HS-5 (cell line): ENCODE data around the gene WDR82.

ENCODE experiments used
- DNase-seq: peaks from one replicate; pipeline ENCODE4 v3.0.0-alpha.2; 2012; ENCODE audit warnings: low read depth

WDR82 gene

DNA sequence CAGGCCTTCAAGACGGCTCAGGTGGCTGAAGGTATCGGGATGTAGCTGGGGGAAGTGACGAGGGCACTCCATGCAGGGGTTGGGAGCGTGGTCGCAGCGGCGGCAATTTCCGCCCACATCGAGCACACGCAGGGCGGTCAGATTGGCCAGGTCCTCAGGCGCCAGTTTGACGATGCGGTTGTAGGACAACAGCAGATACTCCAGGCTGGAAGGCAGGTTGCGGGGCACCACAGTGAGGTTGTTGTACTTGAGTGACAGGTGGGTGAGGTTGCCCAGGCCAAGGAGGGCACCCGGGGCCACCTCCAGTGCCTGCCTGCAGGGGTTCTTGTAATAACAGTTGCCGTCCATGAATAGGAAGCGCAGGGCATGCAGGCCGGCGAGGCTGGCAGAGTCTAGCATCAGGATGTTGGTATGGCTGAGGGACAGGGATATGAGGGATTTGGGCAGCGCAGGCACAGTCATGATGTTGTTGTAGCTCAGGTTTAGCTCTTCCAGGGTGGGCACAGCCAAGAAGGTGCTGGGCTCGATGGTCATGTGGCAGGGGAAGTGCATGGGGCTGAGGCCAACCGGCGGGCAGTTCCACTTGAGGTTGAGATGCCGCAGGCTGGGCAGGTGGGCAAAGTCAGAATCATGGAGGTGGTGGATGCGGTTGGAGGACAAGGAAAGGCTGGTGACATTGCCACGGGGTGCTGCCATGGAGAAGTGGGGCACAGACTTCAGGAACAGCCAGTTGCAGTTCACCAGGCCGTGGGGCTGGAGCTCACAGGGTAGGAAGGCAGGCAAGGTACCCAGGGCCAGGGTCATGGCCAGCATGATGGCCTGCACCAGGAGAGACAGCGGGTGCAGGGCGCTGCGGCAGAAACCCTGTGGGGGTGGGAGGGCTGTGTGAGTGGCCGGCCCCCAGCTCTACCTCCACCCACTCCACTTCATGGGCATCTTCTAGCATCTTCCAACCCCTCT is 54.7 kb downstream of the WDR82 start:
- DNase-seq: no peak

- DNase-seq: no peak
These were observed 55.9 kb downstream of the WDR82 start for GRCh38 chr3:52222319-52223221.

DNA sequence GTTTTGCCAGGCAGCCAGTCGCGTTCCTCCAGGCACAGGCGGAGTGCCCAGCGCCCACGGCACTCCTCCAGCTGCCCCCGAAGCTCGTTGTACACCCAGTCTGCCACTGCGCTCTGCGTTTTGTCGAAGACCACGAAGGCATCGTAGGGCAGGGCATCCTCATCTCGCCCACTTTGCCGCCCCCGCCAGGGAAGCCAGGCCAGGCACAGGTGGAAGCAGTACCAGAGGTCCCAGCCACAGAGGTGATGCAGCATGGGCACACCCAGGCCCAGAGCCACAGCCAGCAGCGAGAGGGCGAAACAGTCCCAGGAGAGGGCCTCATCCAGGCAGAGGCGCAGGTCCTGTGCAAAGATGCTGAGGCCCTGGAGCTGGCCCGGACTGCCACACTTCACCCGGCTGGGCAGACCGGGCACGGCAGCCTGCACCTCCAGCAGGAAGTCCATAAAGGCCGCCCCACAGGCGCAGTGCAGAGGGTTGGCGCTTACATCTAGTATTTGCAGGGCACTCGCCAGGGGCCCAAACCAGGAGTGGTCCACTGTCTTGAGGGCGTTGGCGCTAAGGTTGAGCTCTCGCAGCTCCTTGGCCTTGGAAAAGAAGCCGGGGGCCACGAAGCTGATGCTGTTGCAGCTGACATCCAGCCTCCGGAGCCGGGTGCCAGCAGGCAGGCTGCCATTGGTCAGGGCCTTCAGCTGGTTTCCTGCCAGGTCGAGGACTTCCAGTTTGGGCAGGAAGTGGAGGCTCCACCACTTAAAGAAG is 56.7 kb downstream of the WDR82 start:
- no peak for DNase-seq

- no peak for DNase-seq
These were observed 57.3 kb downstream of the WDR82 start for GRCh38 chr3:52221141-52221562.

- DNase-seq: no peak
These were observed 57.9 kb downstream of the WDR82 start for GRCh38 chr3:52220380-52221026.

- DNase-seq: no peak
These were observed 59.4 kb downstream of the WDR82 start for GRCh38 chr3:52218937-52219650.

DNA sequence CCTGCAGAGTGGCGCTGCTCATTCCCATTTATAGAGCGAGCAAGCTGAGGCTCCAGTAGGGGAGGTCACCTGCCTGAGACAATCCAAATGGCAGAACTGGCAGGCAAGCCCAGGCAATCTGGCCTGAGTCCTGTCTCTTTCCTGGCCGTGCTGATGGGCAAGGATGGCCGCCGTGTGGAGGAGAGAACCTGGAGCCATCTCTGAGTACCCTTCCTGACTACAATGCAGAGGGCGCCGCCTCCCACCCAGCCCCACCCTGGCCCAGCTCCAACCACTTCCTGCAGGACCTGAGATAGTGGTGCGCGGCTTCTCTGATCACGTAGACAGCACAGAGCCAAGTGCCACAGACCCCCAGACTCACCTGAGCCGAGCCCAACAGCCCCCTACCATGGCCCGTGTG is 60.0 kb downstream of the WDR82 start:
- no peak for DNase-seq

DNA sequence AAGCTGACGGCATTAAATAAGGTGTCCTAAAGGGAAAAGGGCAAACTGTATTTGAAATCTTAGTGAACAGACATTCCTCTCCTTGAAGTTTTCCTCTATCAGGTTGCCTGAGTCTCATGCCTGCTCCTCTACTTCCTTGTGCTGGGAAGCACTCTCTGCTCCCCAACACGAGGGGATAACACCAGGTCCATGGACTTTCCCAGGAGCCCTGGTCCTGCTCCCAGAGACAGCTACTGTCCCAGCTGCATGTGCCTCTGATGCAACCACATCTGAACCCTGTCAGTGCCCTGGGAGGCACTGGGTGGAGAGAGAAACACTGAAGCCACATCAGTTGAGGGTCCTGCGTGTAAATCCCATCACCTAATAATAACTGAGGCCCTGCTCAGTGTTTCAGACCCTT is 60.4 kb downstream of the WDR82 start:
- no peak for DNase-seq

DNA sequence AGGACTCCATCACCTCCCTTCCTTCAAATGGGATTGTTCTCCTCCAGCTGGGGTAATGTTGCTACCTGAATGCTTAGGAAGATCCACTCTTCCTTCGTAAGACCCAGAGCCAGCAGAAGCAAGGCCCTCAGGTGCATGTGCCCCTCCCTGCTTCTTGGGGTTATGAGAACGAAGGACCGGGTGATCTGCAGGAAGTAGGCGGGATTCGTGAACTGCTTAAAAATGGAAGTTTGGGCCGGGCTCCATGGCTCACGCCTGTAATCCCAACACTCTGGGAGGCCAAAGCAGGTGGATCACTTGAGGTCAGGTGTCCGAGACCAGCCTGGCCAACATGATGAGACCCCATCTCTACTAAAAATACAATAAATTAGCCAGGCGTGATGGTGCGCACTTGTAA is 61.0 kb downstream of the WDR82 start:
- no peak for DNase-seq

DNA sequence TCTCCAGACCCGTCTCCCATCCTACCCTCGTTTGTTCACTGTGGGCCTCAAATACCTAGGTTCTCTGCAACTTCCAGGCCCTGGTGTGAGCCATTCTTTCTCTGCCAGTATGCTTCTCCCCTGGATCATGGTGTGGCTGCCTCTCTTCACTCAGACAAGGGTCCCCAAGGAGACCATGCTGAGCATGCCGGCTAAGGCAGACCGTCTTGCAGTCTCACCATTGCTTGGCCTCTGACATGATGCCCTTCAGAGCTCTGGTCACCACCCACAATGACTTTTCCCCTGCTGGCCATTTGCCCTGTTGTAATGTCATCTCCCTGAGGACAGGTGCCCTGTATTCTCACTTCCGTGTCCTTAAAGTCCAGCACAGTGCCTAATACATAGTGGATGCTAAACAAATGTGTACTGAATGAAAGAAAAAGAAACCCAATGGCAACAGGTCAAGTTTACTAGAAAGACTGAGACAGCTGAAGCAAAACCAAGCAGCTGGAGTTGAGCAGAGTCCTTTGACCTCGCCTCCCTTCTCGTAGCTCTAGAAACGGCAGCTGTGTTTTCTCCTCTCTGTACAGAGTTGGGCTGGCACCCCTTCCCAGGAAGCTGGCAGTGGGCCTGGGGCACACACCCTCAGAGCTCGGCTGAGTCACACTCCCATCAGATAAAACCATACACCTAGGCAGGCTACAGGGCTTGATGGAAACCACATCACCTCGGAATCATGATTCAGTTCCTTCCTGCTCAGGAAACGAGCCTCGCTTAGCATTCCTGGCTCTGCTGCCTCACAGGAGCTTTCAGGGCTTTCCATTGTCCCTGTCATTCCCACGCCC is 61.7 kb downstream of the WDR82 start:
- DNase-seq: no peak

DNA sequence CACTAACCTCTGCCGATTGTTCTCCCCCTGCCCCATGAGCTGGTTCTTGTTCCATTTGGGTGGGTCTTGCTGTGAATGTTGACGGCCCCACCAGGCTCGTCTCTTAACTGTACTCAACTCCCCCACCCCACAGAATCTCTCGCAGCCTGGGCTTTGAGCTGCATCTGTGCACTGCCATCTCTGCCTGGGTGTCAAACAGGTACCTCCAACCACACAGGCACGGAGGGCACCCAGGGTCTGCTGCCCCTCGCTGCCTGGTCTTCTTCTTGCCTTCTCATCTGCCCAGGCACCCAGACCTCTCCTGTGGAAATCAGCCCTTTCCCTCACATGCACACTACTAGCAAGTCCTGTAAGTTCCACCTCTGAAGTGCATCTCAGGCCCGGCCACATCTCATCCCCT is 63.1 kb downstream of the WDR82 start:
- DNase-seq: no peak

DNA sequence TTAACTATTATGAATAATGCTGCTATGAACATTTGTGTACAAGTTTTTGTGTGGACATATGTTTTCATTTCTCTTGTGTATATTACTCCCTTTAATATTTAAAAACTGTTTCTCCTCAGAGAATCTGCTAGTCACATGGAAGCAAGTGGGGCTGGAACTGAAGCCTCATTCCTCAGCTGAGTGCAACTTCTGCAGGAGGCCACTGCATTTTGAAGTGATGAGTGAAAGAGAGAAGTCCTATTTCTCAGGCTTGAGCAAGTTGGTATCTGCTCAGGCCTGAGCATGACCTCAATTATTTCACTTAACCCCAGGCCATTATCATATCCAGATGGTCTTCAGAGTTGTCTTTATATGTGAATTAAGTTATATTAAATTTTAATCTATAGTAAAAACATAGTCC is 64.5 kb downstream of the WDR82 start:
- DNase-seq: no peak

DNA sequence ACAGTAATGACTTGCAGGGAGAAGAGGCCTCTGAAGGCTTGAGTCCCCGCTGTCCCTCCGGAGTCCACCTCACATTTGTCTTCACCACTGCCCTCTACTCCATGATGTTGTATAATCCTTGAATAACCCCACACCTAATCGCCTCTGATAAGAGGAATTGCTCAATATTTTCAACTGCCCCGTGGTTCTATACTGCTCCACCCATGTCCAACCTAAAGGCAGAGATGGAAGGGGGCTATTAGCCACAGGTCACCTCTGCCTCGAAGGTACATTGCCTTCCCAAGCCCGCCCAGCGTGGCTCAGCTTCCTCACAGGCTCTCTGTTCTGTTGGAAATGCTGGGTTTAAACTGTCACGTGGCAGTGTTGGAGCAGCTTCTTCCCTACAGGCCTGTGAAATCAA is 65.4 kb downstream of the WDR82 start:
- DNase-seq: no peak

DNA sequence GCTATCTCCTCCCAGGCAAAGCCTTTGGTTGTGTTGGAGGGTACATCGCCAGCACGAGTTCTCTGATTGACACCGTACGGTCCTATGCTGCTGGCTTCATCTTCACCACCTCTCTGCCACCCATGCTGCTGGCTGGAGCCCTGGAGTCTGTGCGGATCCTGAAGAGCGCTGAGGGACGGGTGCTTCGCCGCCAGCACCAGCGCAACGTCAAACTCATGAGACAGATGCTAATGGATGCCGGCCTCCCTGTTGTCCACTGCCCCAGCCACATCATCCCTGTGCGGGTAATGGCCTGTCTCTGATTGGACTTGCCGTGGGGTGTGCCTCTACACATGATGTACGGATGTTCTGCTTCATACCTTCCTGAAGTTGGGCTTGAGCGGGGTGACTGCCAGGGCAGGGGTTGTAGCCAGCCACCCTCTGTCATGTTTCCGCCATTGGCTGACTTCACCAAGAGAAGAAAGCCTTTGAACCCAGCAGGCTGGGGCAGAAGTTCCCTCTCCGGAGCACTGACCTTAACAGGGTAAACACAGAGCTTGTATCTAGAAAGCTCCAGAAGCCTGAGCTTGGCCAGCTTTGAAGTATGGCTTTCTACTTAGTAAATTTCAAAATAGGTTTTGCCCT is 67.1 kb downstream of the WDR82 start:
- no peak for DNase-seq

GRCh38 chr3:52210550-52211046 is 67.9 kb downstream of the WDR82 start:
- DNase-seq: no peak

- DNase-seq: no peak
These were observed 68.4 kb downstream of the WDR82 start for GRCh38 chr3:52210037-52210436.

DNA sequence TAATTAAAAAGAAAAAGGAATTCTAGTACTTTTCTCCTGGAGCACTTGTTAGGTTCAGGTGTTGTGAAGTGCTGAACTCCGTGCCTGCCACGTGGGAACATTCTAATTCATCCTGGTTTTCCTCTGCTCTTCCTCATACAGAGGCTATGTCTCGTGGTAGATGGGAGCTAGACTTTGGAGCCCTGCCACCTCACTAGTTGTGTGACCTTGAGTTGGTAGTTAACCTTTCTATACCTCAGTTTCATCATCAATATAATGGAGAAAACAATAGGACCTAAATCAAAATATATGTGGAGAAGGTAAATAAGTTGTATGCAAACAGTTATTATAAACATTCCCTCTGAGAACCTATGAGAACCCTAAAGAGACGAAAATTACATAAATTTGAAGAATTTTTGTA is 69.9 kb downstream of the WDR82 start:
- no peak for DNase-seq

GRCh38 chr3:52205727-52206372 is 72.6 kb downstream of the WDR82 start:
- DNase-seq: no peak
